Loucy (cell line): ENCODE results near the gene ANKRD26.

Experiments
- EZH2phosphoT487 ChIP-seq: fragments of 200-600 bp; IDR thresholded peaks from 2 replicates; pipeline ENCODE4 v1.6.1; 2018; ENCODE audit warnings: antibody characterized with exemption, mild to moderate bottlenecking, moderate library complexity, borderline replicate concordance
- TF ChIP-seq, protein P1 (sequence below): fragments of 200-600 bp; sonication (generic); conservative IDR thresholded peaks from 2 replicates; pipeline ENCODE4 v1.5.1; 2014; ENCODE audit warnings: mild to moderate bottlenecking, antibody characterized with exemption, low read length

DNA sequence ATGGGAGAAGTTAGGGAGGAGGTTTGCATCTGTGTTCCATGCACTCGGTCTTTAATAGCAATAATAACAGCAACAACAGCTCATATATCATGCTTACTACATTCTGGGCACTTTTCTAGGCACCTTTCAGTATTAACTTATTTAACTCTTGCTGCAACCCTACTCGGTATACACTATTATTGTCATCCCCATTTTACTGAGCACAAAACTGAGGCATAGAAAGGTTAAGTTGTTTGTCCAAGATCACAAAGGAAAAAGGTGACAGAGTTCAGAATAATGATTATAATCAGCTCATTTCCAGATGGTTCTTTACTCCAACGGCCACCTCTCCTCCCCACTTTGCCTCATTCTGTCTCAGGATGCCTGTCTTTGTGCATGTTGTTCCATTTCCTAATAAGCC, 137.5 kb downstream of the ANKRD26 start:
- TF ChIP-seq, protein P1, sequence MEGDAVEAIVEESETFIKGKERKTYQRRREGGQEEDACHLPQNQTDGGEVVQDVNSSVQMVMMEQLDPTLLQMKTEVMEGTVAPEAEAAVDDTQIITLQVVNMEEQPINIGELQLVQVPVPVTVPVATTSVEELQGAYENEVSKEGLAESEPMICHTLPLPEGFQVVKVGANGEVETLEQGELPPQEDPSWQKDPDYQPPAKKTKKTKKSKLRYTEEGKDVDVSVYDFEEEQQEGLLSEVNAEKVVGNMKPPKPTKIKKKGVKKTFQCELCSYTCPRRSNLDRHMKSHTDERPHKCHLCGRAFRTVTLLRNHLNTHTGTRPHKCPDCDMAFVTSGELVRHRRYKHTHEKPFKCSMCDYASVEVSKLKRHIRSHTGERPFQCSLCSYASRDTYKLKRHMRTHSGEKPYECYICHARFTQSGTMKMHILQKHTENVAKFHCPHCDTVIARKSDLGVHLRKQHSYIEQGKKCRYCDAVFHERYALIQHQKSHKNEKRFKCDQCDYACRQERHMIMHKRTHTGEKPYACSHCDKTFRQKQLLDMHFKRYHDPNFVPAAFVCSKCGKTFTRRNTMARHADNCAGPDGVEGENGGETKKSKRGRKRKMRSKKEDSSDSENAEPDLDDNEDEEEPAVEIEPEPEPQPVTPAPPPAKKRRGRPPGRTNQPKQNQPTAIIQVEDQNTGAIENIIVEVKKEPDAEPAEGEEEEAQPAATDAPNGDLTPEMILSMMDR, result no peak
- no peak for TF ChIP-seq EZH2phosphoT487
